GM15510 (cell line): Measurements from ENCODE around the gene ZNF710.

Source experiments
- POLR2A ChIP-seq: IDR thresholded peaks from 3 replicates; pipeline ENCODE4 v1.6.1; 2011; ENCODE audit warnings: borderline replicate concordance; ENCODE audit not compliant: insufficient read length; ENCODE audit errors: extremely low read depth

Gene ZNF710

GRCh38 chr15:89984421-89985010 is 16.6 kb upstream of the ZNF710 start:
- TF ChIP-seq POLR2A = no peak

GRCh38 chr15:89985111-89985510 is 16.0 kb upstream of the ZNF710 start:
- no peak for TF ChIP-seq POLR2A

GRCh38 chr15:89991312-89991711 is 9.8 kb upstream of the ZNF710 start:
- no peak for TF ChIP-seq POLR2A

- no peak for TF ChIP-seq POLR2A
These were observed 7.8 kb upstream of the ZNF710 start for GRCh38 chr15:89993349-89993748.

- no peak for TF ChIP-seq POLR2A
These were observed 4.0 kb upstream of the ZNF710 start for GRCh38 chr15:89997079-89997478.

GRCh38 chr15:89998141-89998661 is 2.9 kb upstream of the ZNF710 start:
- no peak for TF ChIP-seq POLR2A

- no peak for TF ChIP-seq POLR2A
These were observed 2.0 kb upstream of the ZNF710 start for GRCh38 chr15:89998923-89999675.

GRCh38 chr15:89999676-90000185 is 1.4 kb upstream of the ZNF710 start:
- TF ChIP-seq POLR2A = no peak

GRCh38 chr15:90000186-90001001 is 730 bp upstream of the ZNF710 start:
- no peak for TF ChIP-seq POLR2A

- TF ChIP-seq POLR2A = peak; percentile 27
These were observed 731 bp downstream of the ZNF710 start for GRCh38 chr15:90001683-90002427.

- TF ChIP-seq POLR2A = no peak
These were observed 1.3 kb downstream of the ZNF710 start for GRCh38 chr15:90002428-90002844.

GRCh38 chr15:90003736-90004135 is 2.6 kb downstream of the ZNF710 start:
- no peak for TF ChIP-seq POLR2A

GRCh38 chr15:90004252-90004651 is 3.1 kb downstream of the ZNF710 start:
- no peak for TF ChIP-seq POLR2A

GRCh38 chr15:90004671-90005070 is 3.5 kb downstream of the ZNF710 start:
- no peak for TF ChIP-seq POLR2A
